Iris pigment epithelial cell (primary cell): ENCODE data around the gene HDAC3.

Experiments
- DNase-seq: peaks from one replicate; pipeline ENCODE4 v3.0.0-alpha.2; 2011; ENCODE audit warnings: low read depth

Gene HDAC3

GRCh38 chr5:141636413-141637122 lies at the start of gene HDAC3, which contains the start of gene RELL2:
Gene HDAC3 (minus strand): TSS chr5:141636849. CDS start chr5:141636790, 59 bp downstream.
Gene RELL2 (plus strand): TSS chr5:141636997. CDS start chr5:141638226, 1,229 bp downstream.
- peak; percentile 88 for DNase-seq

DNA sequence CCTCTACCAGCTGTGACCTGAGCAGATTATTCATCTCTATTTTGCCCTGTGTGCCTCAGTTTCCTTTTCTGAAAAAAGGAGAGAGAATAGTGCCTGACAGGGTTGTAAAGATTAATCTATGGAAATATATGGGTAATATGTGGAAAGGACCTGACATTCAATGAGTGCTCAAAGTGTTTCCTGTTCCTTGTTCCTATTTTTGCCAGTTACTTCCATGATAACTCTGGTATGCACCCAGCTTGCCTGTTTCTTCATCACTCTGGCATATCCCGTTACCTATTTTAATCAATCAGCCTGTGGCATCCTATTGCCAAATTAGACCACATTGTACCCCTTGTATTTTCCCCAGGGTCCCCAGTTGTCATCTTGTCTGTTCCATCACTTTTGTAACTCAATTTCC lies 48.9 kb upstream of the HDAC3 start:
- no peak for DNase-seq

DNA sequence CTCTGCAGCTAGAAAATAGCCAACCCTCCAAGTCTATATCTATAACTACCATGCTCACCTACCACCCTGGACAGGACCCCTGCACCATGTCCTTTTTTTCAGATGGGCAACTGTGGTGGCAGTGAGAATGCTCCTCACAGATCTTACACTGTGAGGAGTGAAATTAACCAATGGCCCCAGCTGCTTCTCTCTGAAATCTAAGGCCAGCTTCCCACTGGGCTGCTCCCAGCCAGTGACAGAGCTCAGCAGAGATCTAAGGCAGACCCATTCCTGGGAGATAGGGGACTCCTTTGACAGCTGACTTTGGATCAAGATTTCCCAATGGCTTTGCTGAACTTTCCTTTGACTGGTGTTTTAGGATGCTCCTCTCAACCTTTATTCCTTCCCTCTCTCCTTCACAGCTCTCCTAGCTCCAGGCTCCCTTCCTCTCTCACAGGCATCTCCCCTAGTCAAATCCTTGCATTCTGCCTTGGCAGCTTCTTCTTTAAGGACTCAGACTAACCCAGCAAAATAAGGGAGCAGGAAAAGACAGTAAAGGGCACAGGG lies 47.0 kb upstream of the HDAC3 start:
- no peak for DNase-seq

- peak; percentile 87 for DNase-seq
Observed at GRCh38 chr5:141681695-141682641, 45.3 kb upstream of the HDAC3 start, which contains the start of gene ARAP3. Gene ARAP3 (minus strand): TSS chr5:141682230. CDS start chr5:141680486, 1,744 bp downstream.

DNA sequence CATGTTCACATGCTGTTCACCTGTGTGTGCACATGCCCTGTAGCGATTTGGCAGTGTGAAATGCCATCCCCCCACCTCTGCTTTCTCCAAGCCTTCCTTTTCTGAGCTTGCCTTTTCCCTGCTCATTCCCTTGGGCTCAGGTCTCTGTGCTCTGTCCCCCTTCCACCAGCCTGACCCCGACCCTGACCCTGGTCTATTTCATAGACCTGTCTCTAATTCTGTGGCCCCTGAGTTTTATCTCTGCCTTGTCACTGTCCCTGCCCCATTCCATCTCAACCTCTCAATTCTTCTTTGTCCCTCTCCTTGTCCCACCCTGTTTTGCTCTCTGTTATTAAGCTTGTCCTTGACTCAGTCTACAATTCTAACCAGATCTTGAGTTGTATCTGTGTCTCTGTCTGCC lies 44.6 kb upstream of the HDAC3 start:
- DNase-seq, result no peak

DNA sequence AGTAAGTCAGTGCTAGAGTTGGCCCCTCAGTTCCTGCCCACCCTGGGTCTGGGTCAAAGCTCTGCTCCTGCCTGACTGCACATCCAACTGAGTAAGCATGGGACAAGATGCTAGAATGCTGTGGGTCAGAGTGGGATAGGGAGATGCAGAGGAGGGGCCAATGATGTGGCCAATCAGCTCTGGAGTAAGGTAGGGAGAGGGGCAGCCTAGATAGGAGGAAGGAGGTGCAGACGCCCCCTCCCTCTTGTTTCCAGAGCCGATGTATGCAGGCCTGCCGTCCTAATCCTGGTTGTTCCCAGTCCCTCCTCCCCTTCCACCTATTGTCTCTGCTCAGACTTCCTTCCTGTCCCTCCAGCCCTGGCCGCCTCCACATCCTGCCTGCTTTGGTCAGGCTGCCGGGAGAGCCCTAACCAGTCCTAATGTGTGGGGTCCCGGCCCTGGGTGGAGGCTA lies 44.1 kb upstream of the HDAC3 start:
- DNase-seq, result peak; percentile 38

- no peak for DNase-seq
Observed at GRCh38 chr5:141680178-141680577, 43.5 kb upstream of the HDAC3 start.

DNA sequence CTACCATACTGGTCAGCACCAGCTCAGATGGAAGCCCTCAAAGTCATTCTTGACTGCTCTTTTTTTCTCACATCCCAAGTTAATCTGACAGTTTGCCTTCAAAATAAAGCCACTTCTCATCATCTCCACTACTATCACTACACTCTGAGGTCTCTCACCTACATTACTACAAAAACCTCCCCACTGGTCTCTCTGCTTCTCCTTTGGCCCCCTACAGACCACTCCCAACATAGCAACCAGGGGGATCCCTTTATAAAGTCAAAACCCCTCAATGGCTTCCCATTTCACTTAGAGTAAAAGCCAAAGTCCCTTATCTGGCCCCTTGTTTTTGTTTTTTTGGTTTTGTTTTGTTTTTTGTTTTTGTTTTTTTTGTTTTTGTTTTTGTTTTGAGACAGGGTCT lies 40.8 kb upstream of the HDAC3 start:
- DNase-seq, result no peak

GRCh38 chr5:141675672-141676071 lies 39.0 kb upstream of the HDAC3 start:
- DNase-seq, result no peak

DNA sequence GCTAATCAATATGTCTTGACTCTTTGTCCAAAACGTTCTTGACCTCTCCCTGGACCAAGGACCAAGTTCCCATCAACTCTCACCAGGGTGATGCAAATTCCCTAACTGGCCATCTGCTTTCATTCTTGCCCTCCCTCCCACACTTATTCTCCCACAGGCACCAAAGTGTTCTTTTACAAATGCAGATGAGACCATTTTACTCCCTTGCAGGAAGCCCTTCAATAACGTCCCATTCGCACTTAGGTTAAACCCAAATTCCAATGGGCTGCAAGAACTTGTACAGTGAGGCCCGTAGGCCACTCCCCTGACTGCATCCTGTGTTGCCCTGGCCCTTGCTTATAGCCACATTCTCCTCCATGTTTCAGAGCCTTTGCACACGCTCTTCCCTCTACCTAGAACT lies 38.1 kb upstream of the HDAC3 start:
- DNase-seq, result no peak

DNA sequence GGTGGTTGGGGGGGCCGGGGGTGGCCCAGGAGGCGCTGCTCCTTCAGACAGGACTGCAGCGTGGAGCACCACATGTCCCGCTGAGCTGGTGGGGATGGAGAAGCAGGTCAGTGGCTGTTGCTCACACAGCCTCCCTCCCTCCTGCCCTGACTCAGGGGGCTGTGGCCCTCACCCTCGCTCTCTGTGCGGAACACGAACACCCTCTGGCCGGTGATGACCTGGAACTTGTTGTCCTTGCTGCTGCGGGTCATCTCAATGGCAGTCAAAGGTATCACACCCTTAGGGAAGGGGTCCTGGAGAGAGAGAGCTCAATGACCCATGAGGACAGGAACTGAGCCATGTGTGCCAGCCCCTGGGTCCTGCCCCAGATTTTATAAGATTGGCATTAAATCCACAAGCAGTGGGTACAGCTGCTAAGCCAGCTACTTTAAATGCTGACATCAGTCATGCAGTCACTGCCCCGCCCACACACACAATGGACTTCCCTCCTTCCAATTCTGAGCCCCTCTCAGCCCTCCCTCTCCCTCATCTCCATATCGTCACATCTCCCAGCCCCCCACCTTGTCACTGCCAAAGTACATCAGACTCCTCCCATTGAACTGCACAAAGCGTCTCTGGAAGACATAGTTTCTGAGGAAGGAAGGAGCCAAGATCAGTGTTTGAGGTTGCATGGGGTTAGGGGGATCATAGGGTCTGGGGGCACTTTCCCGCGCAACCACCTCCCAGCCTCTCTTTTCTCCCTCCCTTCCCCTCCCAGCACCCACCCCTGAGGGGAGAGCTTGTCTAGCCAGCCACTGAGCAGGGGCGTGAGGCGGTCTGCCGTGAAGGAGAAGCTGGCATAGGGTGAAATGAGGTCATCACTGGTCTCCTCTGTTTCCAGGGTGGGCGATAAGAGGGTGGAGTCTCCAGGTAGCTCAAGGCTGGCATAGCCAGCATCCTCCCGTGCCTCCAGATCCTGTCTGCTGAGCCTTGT lies 36.5 kb upstream of the HDAC3 start:
- DNase-seq, result no peak

- DNase-seq, result no peak
Observed at GRCh38 chr5:141672071-141672840, 35.6 kb upstream of the HDAC3 start.

- no peak for DNase-seq
Observed at GRCh38 chr5:141669520-141669919, 32.9 kb upstream of the HDAC3 start.

- DNase-seq, result no peak
Observed at GRCh38 chr5:141668601-141669265, 32.1 kb upstream of the HDAC3 start.

- DNase-seq, result no peak
Observed at GRCh38 chr5:141665995-141666940, 29.6 kb upstream of the HDAC3 start.

- DNase-seq, result peak; percentile 59
Observed at GRCh38 chr5:141664733-141665461, 28.2 kb upstream of the HDAC3 start.

- no peak for DNase-seq
Observed at GRCh38 chr5:141663506-141663905, 26.9 kb upstream of the HDAC3 start.

DNA sequence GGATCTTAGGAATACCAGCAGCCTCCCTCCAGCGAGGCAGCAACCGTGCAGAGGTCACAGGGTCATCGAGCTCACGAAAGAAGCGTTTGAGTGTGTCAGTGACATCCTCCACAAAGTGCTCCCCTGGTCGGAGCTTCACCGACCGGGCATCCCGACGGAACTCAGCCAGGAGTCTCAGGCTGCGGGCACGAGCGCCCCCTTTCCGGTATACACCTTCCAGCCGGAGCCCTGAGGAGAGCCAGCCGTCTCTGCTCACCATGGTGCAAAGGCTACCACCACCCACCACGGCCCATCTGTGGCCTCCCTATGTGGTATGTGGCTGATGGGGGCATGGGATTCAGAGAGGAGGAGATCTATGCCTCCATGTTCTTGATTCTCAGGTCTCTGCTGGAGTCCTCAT lies 25.4 kb upstream of the HDAC3 start:
- DNase-seq, result no peak
